Endothelial cell (in vitro differentiated cells): Measurements from ENCODE around the gene MPP1. TPM values are rescaled to one million over a fixed set of nuclear protein-coding genes. Genes with fewer than 3 reads are reported as not detected.

Experiments
- DNase-seq: peaks from one replicate; pipeline ENCODE4 v3.0.0; 2021; ENCODE audit warnings: low spot score
- H3K27ac Mint-ChIP-seq: one replicate; pipeline ENCODE4 v1.8.0; 2021; ENCODE audit warnings: mixed read lengths, inconsistent platforms; ENCODE audit not compliant: unreplicated experiment
- H3K27me3 Mint-ChIP-seq: one replicate; pipeline ENCODE4 v1.8.0; 2021; ENCODE audit warnings: mild to moderate bottlenecking, moderate library complexity, mixed read lengths, inconsistent platforms; ENCODE audit not compliant: unreplicated experiment
- H3K36me3 Mint-ChIP-seq: one replicate; pipeline ENCODE4 v1.8.0; 2021; ENCODE audit warnings: mild to moderate bottlenecking, low read depth, mixed read lengths, inconsistent platforms; ENCODE audit not compliant: unreplicated experiment
- H3K4me1 Mint-ChIP-seq: one replicate; pipeline ENCODE4 v1.8.0; 2021; ENCODE audit warnings: mild to moderate bottlenecking, mixed read lengths, inconsistent platforms; ENCODE audit not compliant: unreplicated experiment
- H3K4me3 Mint-ChIP-seq: one replicate; pipeline ENCODE4 v1.8.0; 2021; ENCODE audit warnings: mild to moderate bottlenecking, mixed read lengths, inconsistent platforms; ENCODE audit not compliant: unreplicated experiment
- H3K9me3 Mint-ChIP-seq: one replicate; pipeline ENCODE4 v1.8.0; 2021; ENCODE audit warnings: mixed read lengths, inconsistent platforms; ENCODE audit not compliant: unreplicated experiment
- CTCF ChIP-seq: fragments of 200-600 bp; sonication (generic); IDR thresholded peaks from one replicate; pipeline ENCODE4 v1.5.0; 2021; ENCODE audit warnings: antibody characterized with exemption; ENCODE audit not compliant: unreplicated experiment
- total RNA-seq: library from RNA; stranded (reverse); fragmentation: NEBNext Ultra II Directional; extraction: Animal tissue kit (Norgen Biotek cat#: 25700); gene quantifications from one replicate; pipeline ENCODE4 v1.2.1, GENCODE V29; 2021; ENCODE audit not compliant: unreplicated experiment

Gene MPP1
- total RNA-seq, 1 donor from 2014 or later, result 11.3 TPM

- no peak for TF ChIP-seq CTCF
- Mint-ChIP-seq H3K9me3 (no peaks in the 10 kb centered on the region), H3K4me3 (no peak overlapping the region), H3K27me3 (no peaks in the 10 kb centered on the region), H3K27ac (no peak overlapping the region), H3K36me3 (no peaks in the 10 kb centered on the region), H3K4me1 (no peaks in the 10 kb centered on the region)
- no peak for DNase-seq
Measured at GRCh38 chrX:154815274-154815818, 10.1 kb upstream of the MPP1 start.

GRCh38 chrX:154813801-154814200, 8.5 kb upstream of the MPP1 start:
- H3K27ac Mint-ChIP-seq, result no peak overlapping the region
- TF ChIP-seq CTCF, result no peak
- DNase-seq, result no peak
- no peaks in the 10 kb centered on the region for H3K27me3 Mint-ChIP-seq
- H3K9me3 Mint-ChIP-seq, result no peaks in the 10 kb centered on the region
- no peaks in the 10 kb centered on the region for H3K4me1 Mint-ChIP-seq
- no peak overlapping the region for H3K4me3 Mint-ChIP-seq
- H3K36me3 Mint-ChIP-seq, result no peaks in the 10 kb centered on the region

GRCh38 chrX:154812341-154813101, 7.2 kb upstream of the MPP1 start:
- no peak overlapping the region for H3K27ac Mint-ChIP-seq
- no peak for DNase-seq
- no peak for TF ChIP-seq CTCF
- no peak overlapping the region for H3K4me3 Mint-ChIP-seq
- H3K36me3 Mint-ChIP-seq, result no peaks in the 10 kb centered on the region
- no peaks in the 10 kb centered on the region for H3K27me3 Mint-ChIP-seq
- H3K9me3 Mint-ChIP-seq, result no peaks in the 10 kb centered on the region
- H3K4me1 Mint-ChIP-seq, result no peaks in the 10 kb centered on the region

GRCh38 chrX:154809939-154810665, 4.8 kb upstream of the MPP1 start:
- no peaks in the 10 kb centered on the region for H3K27me3 Mint-ChIP-seq
- H3K4me3 Mint-ChIP-seq, result no peak overlapping the region
- no peak for DNase-seq
- H3K36me3 Mint-ChIP-seq, result no peaks in the 10 kb centered on the region
- no peaks in the 10 kb centered on the region for H3K9me3 Mint-ChIP-seq
- H3K27ac Mint-ChIP-seq, result no peak overlapping the region
- H3K4me1 Mint-ChIP-seq, result no peaks in the 10 kb centered on the region
- TF ChIP-seq CTCF, result no peak
